ENCODE results near the gene FBXL16.

FBXL16 gene

DNA sequence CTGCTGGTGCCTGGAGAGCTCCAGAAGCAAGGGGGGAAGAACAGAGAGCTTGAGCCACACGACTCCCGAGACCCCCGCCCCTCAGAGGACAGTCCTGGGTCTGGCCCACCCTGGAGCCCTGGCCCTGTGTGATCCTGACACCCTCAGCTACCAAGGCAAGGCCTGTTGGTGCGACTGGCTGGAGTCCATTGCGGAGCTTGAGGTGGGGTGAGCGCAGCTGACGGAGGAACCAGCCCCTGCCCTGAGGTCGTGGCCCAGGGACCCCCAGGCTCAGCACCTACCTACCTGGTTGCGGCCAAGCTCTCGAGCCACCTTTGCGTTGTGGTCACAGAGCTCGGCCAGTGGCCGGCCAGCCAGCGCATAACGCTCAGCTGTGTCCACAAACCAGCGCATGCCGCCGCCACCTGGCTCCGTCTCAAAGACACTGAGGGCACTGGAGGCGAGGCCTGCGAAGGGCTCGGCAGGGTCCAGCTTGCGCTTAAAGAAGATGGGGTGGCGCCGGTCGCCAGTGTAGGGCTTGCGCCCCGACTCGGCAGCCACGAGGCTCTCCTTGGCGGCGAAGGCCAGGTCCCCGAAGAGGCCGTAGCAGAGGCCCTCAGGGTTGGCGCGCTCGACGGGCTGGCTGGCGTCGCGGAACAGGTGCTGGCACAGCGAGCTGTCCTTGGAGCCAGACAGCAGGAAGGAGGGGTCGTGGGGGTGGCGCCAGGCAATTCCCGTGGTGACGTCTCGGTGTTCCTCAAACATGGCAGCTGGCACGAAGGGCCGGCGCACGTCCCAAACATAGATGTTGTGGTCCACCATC is 18.9 kb downstream of the FBXL16 start:
- no peak for TF ChIP-seq EZH2phosphoT487 (IDR thresholded peaks at IDR 0.05; ENCODE audit: borderline replicate concordance, low read length)
- Histone ChIP-seq H3F3A (ENCODE audit: control insufficient read depth, insufficient read depth) (no peaks in the 10 kb centered on the region), H3K9me3 (ENCODE audit: control insufficient read depth, insufficient read depth, low read length) (no peaks in the 10 kb centered on the region), H3K4me1 (ENCODE audit: control insufficient read depth, low read length) (peaks cover 46% of the 10 kb centered on the region), H3K36me3 (ENCODE audit: control insufficient read depth, low read length) (peaks cover 48% of the 10 kb centered on the region), H3K4me3 (ENCODE audit: low read length) (no peak overlapping the region), H4K20me1 (ENCODE audit: control insufficient read depth, insufficient read depth, low read depth, low read length) (peaks cover 9% of the 10 kb centered on the region), H3K27ac (ENCODE audit: low read depth, low read length) (no peak overlapping the region), H3K9me2 (replicated peaks; ENCODE audit: control insufficient read depth, low read length) (no peaks in the 10 kb centered on the region), H3K27me3 (ENCODE audit: control insufficient read depth, low read length) (no peaks in the 10 kb centered on the region), H3K4me2 (ENCODE audit: low read length) (no peak overlapping the region), H3K79me2 (ENCODE audit: control insufficient read depth, low read length) (peaks cover 44% of the 10 kb centered on the region)

DNA sequence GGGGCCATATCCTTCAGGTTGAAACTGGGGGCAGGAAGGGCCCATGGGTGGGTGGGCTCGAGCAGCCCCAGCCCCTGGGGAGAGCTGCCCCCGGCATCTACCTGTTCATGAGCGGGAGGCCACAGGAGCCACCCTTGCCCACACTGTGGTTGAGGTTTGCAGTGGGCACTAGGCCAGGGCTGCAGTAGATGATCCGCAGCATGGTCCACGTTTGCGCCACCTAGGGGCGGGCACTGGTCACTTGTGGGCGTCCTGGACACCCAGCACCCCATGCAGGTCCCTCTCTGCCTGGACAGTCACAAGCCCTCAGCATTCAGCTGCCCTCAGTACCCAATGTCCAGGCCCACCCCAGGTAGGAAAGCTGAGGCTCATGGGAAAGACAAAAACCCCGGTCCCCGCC is 19.6 kb downstream of the FBXL16 start:
- peaks cover 55% of the 10 kb centered on the region for H3K36me3 ChIP-seq (ENCODE audit: control insufficient read depth, low read length)

DNA sequence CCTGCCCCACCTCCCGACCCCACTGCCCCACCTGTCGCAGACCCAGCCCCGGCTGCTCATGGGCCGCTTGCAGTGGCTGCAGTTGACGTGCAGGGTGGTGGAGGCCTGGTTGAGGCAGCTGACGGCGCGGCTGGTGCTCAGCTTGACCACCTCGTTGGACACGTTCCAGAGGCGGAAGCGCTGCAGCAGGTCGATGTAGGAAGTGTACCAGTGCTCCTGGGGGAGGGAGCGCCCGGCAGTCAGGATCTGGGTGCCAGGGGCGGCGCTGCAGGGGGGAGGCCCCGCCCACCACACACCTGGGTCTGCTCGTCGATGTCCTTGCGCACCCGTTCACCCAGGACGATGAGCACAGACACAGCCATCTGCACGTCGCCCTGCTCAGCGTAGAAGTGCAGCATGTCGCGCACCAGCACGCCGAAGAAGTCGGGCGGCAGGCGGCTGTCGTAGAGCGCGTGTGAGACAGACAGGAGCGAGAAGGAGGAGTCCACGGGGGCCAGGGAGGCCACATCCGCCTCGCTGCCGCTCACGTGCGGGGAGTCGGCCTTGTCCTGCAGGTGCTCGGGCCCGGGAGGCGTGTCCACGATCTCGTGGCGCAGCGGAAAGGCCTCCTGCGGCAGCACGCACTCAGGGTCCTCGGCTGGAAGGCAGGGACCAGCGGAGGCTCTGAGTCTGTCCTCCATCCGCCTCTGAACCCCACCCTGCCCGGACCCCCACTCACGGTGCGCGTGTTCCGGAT is 20.5 kb downstream of the FBXL16 start:
- Histone ChIP-seq H3K36me3 (ENCODE audit: control insufficient read depth, low read length) (peaks cover 59% of the 10 kb centered on the region), H3K4me1 (ENCODE audit: control insufficient read depth, low read length) (peaks cover 48% of the 10 kb centered on the region), H3K9me3 (ENCODE audit: control insufficient read depth, insufficient read depth, low read length) (no peaks in the 10 kb centered on the region), H3K4me3 (ENCODE audit: low read length) (no peak overlapping the region), H3K27me3 (ENCODE audit: control insufficient read depth, low read length) (no peaks in the 10 kb centered on the region), H4K20me1 (ENCODE audit: control insufficient read depth, insufficient read depth, low read depth, low read length) (peaks cover 19% of the 10 kb centered on the region), H3F3A (ENCODE audit: control insufficient read depth, insufficient read depth) (no peaks in the 10 kb centered on the region), H3K27ac (ENCODE audit: low read depth, low read length) (no peak overlapping the region), H3K4me2 (ENCODE audit: low read length) (peak overlapping the region; percentile 14; the same call in 1 of the 2 replicates), H3K9me2 (replicated peaks; ENCODE audit: control insufficient read depth, low read length) (no peaks in the 10 kb centered on the region), H3K79me2 (ENCODE audit: control insufficient read depth, low read length) (peaks cover 57% of the 10 kb centered on the region)
- TF ChIP-seq, protein P1, sequence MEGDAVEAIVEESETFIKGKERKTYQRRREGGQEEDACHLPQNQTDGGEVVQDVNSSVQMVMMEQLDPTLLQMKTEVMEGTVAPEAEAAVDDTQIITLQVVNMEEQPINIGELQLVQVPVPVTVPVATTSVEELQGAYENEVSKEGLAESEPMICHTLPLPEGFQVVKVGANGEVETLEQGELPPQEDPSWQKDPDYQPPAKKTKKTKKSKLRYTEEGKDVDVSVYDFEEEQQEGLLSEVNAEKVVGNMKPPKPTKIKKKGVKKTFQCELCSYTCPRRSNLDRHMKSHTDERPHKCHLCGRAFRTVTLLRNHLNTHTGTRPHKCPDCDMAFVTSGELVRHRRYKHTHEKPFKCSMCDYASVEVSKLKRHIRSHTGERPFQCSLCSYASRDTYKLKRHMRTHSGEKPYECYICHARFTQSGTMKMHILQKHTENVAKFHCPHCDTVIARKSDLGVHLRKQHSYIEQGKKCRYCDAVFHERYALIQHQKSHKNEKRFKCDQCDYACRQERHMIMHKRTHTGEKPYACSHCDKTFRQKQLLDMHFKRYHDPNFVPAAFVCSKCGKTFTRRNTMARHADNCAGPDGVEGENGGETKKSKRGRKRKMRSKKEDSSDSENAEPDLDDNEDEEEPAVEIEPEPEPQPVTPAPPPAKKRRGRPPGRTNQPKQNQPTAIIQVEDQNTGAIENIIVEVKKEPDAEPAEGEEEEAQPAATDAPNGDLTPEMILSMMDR (IDR thresholded peaks at IDR 0.05; ENCODE audit: low read depth, low read length, poor library complexity, severe bottlenecking), result no peak
- TF ChIP-seq EZH2phosphoT487 (IDR thresholded peaks at IDR 0.05; ENCODE audit: borderline replicate concordance, low read length), result no peak

More for the DNA sequence above, 19.6 kb downstream of the FBXL16 start:
- Histone ChIP-seq H3K4me2 (ENCODE audit: low read length) (no peak overlapping the region), H3K9me2 (replicated peaks; ENCODE audit: control insufficient read depth, low read length) (no peaks in the 10 kb centered on the region), H4K20me1 (ENCODE audit: control insufficient read depth, insufficient read depth, low read depth, low read length) (peaks cover 16% of the 10 kb centered on the region), H3K4me1 (ENCODE audit: control insufficient read depth, low read length) (peaks cover 53% of the 10 kb centered on the region), H3K27ac (ENCODE audit: low read depth, low read length) (no peak overlapping the region), H3K9me3 (ENCODE audit: control insufficient read depth, insufficient read depth, low read length) (no peaks in the 10 kb centered on the region), H3K4me3 (ENCODE audit: low read length) (no peak overlapping the region), H3F3A (ENCODE audit: control insufficient read depth, insufficient read depth) (no peaks in the 10 kb centered on the region), H3K27me3 (ENCODE audit: control insufficient read depth, low read length) (no peaks in the 10 kb centered on the region), H3K79me2 (ENCODE audit: control insufficient read depth, low read length) (peaks cover 51% of the 10 kb centered on the region)
- no peak for TF ChIP-seq EZH2phosphoT487 (IDR thresholded peaks at IDR 0.05; ENCODE audit: borderline replicate concordance, low read length)
- TF ChIP-seq, protein P1 (IDR thresholded peaks at IDR 0.05; ENCODE audit: low read depth, low read length, poor library complexity, severe bottlenecking), result peak; percentile 48
